GM19240 (cell line): ENCODE results near the gene NME9.

ENCODE experiments used
- DNase-seq: peaks from one replicate; pipeline ENCODE4 v3.0.0; 2011; ENCODE audit warnings: low spot score; ENCODE audit not compliant: insufficient read length

NME9 gene

GRCh38 chr3:138334608-138335007, 5.0 kb upstream of the NME9 start:
- no peak for DNase-seq

GRCh38 chr3:138332472-138333073, 2.9 kb upstream of the NME9 start:
- DNase-seq = no peak

GRCh38 chr3:138331143-138331894, 1.7 kb upstream of the NME9 start:
- no peak for DNase-seq

GRCh38 chr3:138329984-138330293, 288 bp upstream of the NME9 start:
- DNase-seq = no peak

- DNase-seq = no peak
These were observed 1.3 kb downstream of the NME9 start for GRCh38 chr3:138328341-138328740.

- DNase-seq = no peak
These were observed 1.8 kb downstream of the NME9 start for GRCh38 chr3:138327831-138328230.

- DNase-seq = no peak
These were observed 2.6 kb downstream of the NME9 start for GRCh38 chr3:138326866-138327595.

GRCh38 chr3:138325990-138326389, 3.7 kb downstream of the NME9 start:
- no peak for DNase-seq

- no peak for DNase-seq
These were observed 5.7 kb downstream of the NME9 start for GRCh38 chr3:138323971-138324370.

GRCh38 chr3:138317687-138318086, 12.0 kb downstream of the NME9 start:
- DNase-seq = no peak

- no peak for DNase-seq
These were observed 14.9 kb downstream of the NME9 start for GRCh38 chr3:138314751-138315150.

GRCh38 chr3:138310494-138310893, 19.2 kb downstream of the NME9 start:
- no peak for DNase-seq

- no peak for DNase-seq
These were observed 20.9 kb downstream of the NME9 start for GRCh38 chr3:138308783-138309182.

- no peak for DNase-seq
These were observed 21.8 kb downstream of the NME9 start for GRCh38 chr3:138307899-138308298.

GRCh38 chr3:138303474-138303873, 26.2 kb downstream of the NME9 start:
- no peak for DNase-seq

- DNase-seq = no peak
These were observed 29.0 kb downstream of the NME9 start for GRCh38 chr3:138300647-138301046.

- no peak for DNase-seq
These were observed 31.8 kb downstream of the NME9 start for GRCh38 chr3:138297876-138298275.

GRCh38 chr3:138297059-138297607, 32.5 kb downstream of the NME9 start:
- DNase-seq = no peak

GRCh38 chr3:138296639-138297038, 33.0 kb downstream of the NME9 start:
- DNase-seq = no peak

- DNase-seq = no peak
These were observed 40.0 kb downstream of the NME9 start for GRCh38 chr3:138289701-138290100.

GRCh38 chr3:138289260-138289659, 40.4 kb downstream of the NME9 start:
- DNase-seq = no peak

GRCh38 chr3:138284957-138285477, 44.6 kb downstream of the NME9 start:
- no peak for DNase-seq
